ENCODE results near the gene FAM184B. TPM values are rescaled to one million over a fixed set of nuclear protein-coding genes. Genes with fewer than 3 reads are reported as not detected.
"Not testable (repeated sequence)": the region's sequence is repeated elsewhere in the genome, so short reads cannot be mapped to it uniquely, and the experiment has no call there.

The FAM184B gene
- total RNA-seq, 1 donor from 2014 or later = 0.02 TPM

DNA sequence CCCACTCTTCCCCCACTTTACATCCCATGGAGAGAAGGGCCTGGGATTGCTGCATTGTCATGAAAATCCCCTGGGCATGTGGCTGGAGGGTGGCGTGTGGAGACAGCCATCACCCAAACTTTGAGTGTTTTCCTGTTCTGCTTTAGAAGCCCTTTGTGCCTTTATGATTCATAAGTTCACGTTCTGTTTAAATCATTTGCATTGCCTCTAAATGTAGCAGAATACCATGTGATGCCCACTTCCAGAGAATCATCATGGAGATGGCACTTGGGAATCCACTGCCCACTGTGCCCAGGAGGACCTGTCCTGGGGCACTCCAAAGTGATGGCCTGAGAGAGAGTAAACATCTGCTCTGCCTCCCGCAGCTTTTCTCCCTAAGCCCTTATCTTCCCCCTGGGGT, 114.2 kb downstream of the FAM184B start:
- peaks cover 20% of the 10 kb centered on the region for H3K27me3 Mint-ChIP-seq
- H3K27ac Mint-ChIP-seq = no peak overlapping the region
- CTCF ChIA-PET = no interaction called here
- ATAC-seq (ENCODE audit: low read depth) (no peak), DNase-seq (no peak)
- H3K4me3 Mint-ChIP-seq = no peak overlapping the region
- POLR2A ChIA-PET = no interaction called here
- no peaks in the 10 kb centered on the region for H3K36me3 Mint-ChIP-seq (ENCODE audit: low read depth)
- peaks cover 8% of the 10 kb centered on the region for H3K9me3 Mint-ChIP-seq
- intact Hi-C loops (cut with micrococcal nuclease) = no loop called here
- peaks cover 40% of the 10 kb centered on the region for H3K4me1 Mint-ChIP-seq
- TF ChIP-seq, protein P1, sequence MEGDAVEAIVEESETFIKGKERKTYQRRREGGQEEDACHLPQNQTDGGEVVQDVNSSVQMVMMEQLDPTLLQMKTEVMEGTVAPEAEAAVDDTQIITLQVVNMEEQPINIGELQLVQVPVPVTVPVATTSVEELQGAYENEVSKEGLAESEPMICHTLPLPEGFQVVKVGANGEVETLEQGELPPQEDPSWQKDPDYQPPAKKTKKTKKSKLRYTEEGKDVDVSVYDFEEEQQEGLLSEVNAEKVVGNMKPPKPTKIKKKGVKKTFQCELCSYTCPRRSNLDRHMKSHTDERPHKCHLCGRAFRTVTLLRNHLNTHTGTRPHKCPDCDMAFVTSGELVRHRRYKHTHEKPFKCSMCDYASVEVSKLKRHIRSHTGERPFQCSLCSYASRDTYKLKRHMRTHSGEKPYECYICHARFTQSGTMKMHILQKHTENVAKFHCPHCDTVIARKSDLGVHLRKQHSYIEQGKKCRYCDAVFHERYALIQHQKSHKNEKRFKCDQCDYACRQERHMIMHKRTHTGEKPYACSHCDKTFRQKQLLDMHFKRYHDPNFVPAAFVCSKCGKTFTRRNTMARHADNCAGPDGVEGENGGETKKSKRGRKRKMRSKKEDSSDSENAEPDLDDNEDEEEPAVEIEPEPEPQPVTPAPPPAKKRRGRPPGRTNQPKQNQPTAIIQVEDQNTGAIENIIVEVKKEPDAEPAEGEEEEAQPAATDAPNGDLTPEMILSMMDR (IDR thresholded peaks at IDR 0.05) = no peak

DNA sequence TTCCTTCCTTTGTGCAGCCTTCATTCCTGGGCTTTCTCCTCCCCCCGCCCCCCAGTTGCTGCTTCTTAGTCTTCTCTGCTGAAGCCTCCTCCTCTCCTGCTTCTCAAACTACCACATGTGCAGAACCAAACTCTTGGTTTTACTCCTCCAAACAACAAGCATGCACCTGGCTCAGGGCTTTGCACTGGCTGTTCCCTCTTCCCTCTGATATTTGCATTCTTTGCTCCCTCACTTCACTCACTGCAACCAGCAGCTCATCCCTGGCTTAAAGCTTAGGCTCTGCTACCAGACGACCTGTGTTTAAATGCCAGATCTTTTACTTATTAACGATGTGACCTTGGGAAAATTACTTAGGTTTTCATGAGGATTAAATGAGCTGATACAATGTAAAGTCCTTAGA, 115.6 kb downstream of the FAM184B start:
- TF ChIP-seq, protein P1 (IDR thresholded peaks at IDR 0.05) = no peak
- Mint-ChIP-seq H3K27me3 (peaks cover 8% of the 10 kb centered on the region), H3K27ac (no peak overlapping the region), H3K36me3 (ENCODE audit: low read depth) (no peaks in the 10 kb centered on the region), H3K9me3 (no peaks in the 10 kb centered on the region), H3K4me1 (peaks cover 40% of the 10 kb centered on the region), H3K4me3 (no peak overlapping the region)
- no peak for ATAC-seq (ENCODE audit: low read depth)
- POLR2A ChIA-PET = interaction anchor here (0.6 kb wide), 1 partner anchor 144 kb away, joined by 3 read pairs; no protein-coding TSS in a partner anchor
- CTCF ChIA-PET = no interaction called here
- intact Hi-C loops (cut with micrococcal nuclease) = loop anchor here (2.0 kb wide), 1 partner anchor 51 kb away; the partner anchor contains the start of gene MED28
- no peak for DNase-seq

DNA sequence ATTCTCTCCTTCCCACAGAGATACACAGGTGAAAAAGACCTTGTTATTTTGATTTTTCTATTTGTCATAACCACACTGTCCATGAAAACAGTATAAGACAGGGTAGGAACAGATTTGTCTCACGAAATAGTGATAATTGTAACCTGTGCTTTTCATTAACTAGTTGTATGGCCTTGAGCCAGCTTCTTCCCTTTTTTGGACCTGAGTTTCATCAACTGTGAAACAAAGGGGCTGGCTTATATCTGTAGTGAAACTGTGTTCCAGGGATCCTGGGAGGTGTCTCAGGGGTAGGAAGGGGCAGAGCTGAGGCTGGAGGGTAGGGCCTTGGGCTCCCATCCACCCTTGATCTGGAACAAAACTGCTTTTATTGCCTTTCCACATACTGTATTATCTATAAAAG, 116.1 kb downstream of the FAM184B start:
- peaks cover 7% of the 10 kb centered on the region for H3K27me3 Mint-ChIP-seq
- intact Hi-C loops (cut with micrococcal nuclease) = loop anchor here (2.0 kb wide), 1 partner anchor 51 kb away; the partner anchor contains the start of gene MED28
- POLR2A ChIA-PET = interaction anchor here (0.6 kb wide), 1 partner anchor 145 kb away, joined by 3 read pairs; no protein-coding TSS in a partner anchor
- ATAC-seq (ENCODE audit: low read depth) (no peak), DNase-seq (no peak)
- no peaks in the 10 kb centered on the region for H3K36me3 Mint-ChIP-seq (ENCODE audit: low read depth)
- peaks cover 40% of the 10 kb centered on the region for H3K4me1 Mint-ChIP-seq
- H3K27ac Mint-ChIP-seq = no peak overlapping the region
- TF ChIP-seq, protein P1 (IDR thresholded peaks at IDR 0.05) = no peak
- CTCF ChIA-PET = no interaction called here
- no peaks in the 10 kb centered on the region for H3K9me3 Mint-ChIP-seq
- H3K4me3 Mint-ChIP-seq = no peak overlapping the region

DNA sequence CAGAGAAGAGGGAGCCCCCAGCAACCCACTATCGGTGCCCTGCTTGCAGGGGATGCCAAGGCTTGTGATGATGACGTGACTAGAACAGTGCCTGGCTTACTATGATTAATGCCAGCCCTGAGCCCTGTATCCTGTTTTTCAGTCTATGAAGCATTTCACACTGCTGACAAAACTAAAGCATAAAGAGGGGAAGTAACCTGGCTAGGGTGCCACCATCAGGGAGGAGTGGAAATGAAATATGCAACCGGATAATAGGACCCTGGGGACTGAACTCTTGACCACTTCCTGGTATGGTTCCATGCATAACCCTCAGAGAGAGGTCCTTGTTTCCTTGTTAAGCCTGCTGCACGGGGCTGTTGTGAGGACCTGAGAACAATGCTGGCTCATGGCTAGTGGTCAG, 116.7 kb downstream of the FAM184B start:
- CTCF ChIA-PET = interaction anchor here (0.6 to 1.2 kb wide), 2 partner anchors 116 to 145 kb away, joined by 3 to 4 read pairs; no protein-coding TSS in a partner anchor
- TF ChIP-seq, protein P1 (IDR thresholded peaks at IDR 0.05) = no peak
- Mint-ChIP-seq H3K27ac (peak overlapping the region; percentile 12), H3K4me1 (peaks cover 40% of the 10 kb centered on the region), H3K9me3 (no peaks in the 10 kb centered on the region), H3K36me3 (ENCODE audit: low read depth) (no peaks in the 10 kb centered on the region), H3K27me3 (peaks cover 4% of the 10 kb centered on the region), H3K4me3 (peak overlapping the region; percentile 25)
- peak; percentile 89 for ATAC-seq (ENCODE audit: low read depth)
- no peak for DNase-seq
- intact Hi-C loops (cut with micrococcal nuclease) = loop anchor here (1.0 to 2.0 kb wide), 2 partner anchors 50 to 87 kb away; partner anchors contain the start of genes LAP3 and MED28
- POLR2A ChIA-PET = interaction anchor here (0.6 to 0.9 kb wide), 2 partner anchors 45 to 51 kb away, joined by 3 to 4 read pairs; partner anchors contain the start of gene MED28

DNA sequence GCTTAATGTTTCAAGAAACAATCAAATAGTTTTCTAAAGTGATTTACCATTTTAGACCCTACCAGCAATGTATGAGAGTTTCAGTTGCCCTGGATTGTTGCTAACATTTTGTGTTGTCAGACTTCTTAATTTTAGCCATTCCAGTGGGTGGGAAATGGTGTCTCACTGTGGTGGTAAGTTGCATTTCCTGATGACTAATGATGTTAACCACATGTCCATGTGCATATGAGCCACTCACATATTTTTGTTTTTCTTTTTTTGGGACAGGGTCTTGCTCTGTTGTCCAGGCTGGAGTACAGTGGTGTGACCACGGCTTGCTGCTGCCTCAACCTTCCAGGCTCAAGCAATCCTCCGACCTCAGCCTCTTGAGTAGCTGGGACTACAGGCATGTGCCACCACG, 118.7 kb downstream of the FAM184B start:
- intact Hi-C loops (cut with micrococcal nuclease) = no loop called here
- TF ChIP-seq, protein P1 (IDR thresholded peaks at IDR 0.05) = no peak
- Mint-ChIP-seq H3K27ac (no peak overlapping the region), H3K4me1 (peaks cover 33% of the 10 kb centered on the region), H3K4me3 (no peak overlapping the region), H3K27me3 (peaks cover 9% of the 10 kb centered on the region), H3K36me3 (ENCODE audit: low read depth) (no peaks in the 10 kb centered on the region), H3K9me3 (no peaks in the 10 kb centered on the region)
- POLR2A ChIA-PET = no interaction called here
- ATAC-seq (ENCODE audit: low read depth) (no peak), DNase-seq (no peak)
- CTCF ChIA-PET = no interaction called here

DNA sequence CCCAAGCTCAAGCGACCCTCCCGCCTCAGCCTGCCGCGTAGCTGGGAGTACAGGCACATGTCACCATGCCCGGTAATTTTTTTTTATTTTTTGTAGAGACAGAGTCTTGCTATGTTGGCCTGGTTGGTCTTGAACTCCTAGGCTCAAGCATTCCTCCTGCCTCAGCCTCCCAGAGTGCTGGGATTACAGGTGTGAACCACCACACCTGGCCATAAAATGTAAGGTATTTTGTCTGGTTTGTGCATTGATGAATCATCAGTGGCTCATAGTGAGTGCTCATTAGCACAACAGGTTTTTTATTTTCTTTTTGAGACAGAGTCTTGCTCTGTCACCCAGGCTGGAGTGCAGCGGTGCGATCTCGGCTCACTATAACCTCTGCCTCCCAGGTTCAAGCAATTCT, 122.2 kb downstream of the FAM184B start:
- Mint-ChIP-seq H3K4me1 (peaks cover 11% of the 10 kb centered on the region), H3K27me3 (peaks cover 11% of the 10 kb centered on the region)
- ATAC-seq (ENCODE audit: low read depth); H3K36me3 Mint-ChIP-seq (ENCODE audit: low read depth); intact Hi-C loops (cut with micrococcal nuclease); DNase-seq; CTCF ChIA-PET; H3K4me3 Mint-ChIP-seq; POLR2A ChIA-PET; H3K27ac Mint-ChIP-seq; H3K9me3 Mint-ChIP-seq: not testable (repeated sequence)
